ELR (cell line): Measurements from ENCODE around the gene CERK.
"Not testable (repeated sequence)": the region's sequence is repeated elsewhere in the genome, so short reads cannot be mapped to it uniquely, and the experiment has no call there.

ENCODE experiments used
- DNase-seq: peaks from one replicate; pipeline ENCODE4 v3.0.0-alpha.2; 2015; ENCODE audit warnings: low read depth

The CERK gene

DNA sequence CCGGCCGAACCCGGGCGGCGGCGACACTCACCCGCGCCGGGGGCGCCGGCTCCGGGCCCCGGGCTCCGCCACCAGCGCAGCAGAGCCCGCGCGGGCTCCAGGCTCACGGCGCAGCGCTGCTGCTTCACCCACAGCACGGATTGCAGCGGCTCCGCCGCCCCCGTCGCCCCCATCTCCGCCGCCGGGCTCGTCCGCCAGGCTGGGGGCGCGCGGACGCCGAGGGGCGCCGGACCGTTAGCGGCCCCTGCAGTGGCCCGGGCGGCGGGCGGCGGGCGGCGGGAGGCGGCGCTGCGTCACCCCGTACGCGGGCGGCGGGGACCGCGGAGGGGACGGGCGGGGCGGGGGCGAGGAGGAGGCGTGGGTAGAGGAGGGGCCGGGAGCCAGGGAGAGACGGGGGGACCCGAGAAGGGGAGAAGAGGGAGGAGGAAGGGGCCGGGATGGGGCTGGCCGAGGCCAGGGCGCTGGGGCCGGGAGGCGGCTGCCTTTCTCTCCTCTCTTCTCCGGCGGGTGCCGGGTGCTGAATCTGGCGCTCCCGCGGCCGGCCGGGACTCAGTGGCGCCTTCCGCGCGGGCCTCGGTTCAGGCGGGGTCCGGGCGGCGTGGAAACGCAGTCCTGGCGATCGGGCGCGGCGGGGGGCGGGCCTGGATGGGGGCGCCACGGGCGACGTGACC is at the start of gene CERK:
Gene CERK (minus strand): TSS at position 277 of the 671 bp plus-strand sequence. CDS start 104 bp downstream, at position 173.
- peak; percentile 73 for DNase-seq

- DNase-seq, result no peak
Observed at GRCh38 chr22:46783721-46784120, 45.7 kb upstream of the CERK start.

- not testable (repeated sequence) for DNase-seq
Observed at GRCh38 chr22:46782200-46782599, 44.1 kb upstream of the CERK start.

- DNase-seq, result no peak
Observed at GRCh38 chr22:46781291-46781690, 43.2 kb upstream of the CERK start.

DNA sequence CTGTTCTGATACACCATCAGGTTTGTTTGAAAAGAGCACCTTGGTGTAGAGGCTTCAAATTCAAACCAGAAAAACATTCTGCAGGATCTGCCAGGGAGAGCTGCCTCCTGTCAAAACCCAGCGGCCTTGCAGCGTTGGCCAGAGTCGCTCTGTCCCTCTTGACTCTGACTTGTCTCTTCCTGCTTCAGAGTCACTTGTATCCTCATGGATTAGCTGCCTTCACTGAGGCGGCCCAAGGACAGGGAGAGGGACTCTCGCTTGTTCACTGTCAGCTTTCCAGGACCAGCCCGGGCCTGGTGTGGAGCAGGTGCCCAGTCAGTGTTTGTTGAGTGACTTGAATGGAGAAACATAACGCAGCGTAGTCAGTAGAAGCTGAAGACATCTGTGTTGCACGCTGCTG is 42.4 kb upstream of the CERK start:
- no peak for DNase-seq

GRCh38 chr22:46779651-46780050 is 41.6 kb upstream of the CERK start:
- DNase-seq, result no peak

DNA sequence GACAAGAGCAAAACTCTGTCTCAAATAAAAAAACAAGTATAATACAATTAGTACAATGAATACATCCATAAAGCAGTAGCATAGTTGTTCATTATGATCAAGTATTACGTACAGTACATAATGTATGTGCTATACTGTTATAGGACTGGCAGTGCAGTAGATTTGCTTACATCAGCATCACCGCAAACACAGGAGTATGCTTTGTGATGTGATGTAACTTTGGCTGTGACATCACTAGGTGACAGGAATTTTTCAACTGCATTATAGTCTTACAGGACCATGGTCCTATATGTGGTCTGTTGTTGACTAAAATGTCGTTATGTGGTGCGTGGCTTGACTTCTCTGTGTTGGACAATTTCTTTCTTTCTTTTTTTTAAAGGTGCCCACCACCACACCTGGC is 41.0 kb upstream of the CERK start:
- no peak for DNase-seq

DNA sequence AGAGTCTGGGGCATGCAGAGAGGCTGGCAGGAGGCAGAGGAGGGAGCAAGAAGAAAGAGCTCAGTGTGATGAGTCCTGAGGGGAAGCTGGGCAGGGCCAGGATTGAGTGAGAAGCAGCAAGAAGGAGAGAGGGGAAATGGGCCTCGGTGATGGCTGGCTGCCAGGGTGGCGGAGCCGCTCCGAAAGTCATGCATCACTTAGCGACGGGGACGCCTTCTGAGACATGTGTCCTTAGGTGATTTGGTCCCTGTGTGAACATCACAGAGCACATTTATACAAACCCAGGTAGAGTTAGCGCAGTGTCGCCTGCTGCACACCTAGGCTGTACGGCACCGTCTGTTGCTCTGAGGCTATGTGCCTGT is 39.5 kb upstream of the CERK start:
- no peak for DNase-seq

GRCh38 chr22:46776876-46777608 is 39.0 kb upstream of the CERK start:
- DNase-seq, result no peak

DNA sequence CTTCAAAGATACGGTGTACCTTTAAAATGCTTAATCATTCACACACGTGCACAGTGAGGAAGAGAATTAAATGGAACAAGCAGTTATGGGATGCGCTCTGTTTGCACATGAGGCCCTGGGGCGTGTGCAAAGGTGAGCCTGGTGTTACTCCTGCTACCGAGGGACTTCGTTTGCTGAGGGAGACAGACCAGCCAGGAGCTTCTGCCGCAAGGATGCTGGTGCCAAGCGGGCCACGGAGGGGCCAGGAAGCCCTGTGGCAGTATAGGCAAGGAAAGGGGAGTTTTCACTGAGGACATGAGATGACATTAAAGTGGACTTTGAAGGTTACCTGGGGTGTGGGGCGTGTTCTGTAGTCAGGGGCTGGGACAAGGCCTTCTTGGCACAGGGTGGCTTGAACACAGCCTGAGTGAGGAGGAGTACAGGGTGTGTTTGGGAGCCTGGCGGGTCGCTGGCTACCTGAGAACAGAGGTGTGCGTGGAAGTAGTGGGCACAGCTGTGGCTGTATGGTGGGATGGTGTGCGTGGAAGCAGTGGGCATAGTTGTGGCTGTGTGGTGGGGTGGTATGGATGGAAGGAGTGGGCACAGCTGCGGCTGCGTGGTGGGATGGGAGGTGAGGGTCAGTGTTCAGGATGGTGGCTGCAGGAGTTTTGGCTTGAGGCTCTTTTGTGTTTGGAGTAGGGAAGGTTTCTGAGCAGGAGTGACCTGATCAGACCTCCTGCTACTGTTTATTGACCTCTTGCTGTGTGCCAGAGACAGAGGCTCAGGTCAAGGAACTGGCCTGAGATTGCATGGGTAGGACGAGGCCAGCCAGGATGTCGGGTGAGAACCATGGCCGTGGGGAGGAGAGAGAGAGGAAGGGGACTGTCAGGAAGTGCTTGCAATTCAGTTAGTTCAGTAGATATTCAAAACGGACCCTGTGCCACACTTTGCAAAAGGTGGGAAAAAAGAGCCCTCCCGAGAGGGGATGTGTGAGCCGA is 38.1 kb upstream of the CERK start:
- no peak for DNase-seq

GRCh38 chr22:46774980-46775849 is 37.2 kb upstream of the CERK start:
- no peak for DNase-seq

DNA sequence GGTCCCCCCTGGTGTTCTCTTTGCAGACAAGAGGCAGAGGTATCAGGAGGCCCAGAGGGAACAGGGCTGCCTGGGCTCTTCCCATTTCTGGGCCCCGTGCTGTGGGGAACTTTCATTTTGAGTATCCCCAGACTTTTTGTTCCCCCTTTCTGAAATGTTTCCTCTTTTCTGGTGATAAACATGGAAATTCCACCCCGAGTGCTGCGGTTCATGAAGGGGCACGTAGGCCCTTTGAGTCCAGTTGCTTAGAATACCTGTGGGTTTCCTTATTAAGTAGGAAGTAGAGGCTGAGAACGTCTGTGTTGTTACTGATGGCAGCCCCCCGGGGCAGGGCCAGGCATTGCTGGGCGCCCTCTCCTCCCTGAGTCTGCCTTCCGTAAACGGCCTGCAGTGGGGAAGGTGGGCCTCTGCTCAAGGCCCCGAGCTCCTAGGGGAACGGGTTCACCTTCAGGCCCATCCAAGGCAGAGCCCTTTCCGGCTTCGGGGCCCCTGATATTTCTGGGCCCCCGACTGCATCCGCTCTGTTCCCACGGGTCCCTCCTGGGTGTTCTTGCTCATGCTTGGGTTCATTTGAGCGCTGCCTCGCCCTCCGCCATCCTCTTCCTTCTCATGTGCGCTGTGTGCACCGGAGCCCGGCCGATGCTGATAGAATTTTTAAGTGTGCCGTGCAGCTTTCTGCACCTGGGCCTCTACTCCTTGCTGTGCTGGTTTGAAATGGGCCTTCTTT is 36.4 kb upstream of the CERK start:
- DNase-seq, result no peak

- no peak for DNase-seq
Observed at GRCh38 chr22:46773076-46773475, 35.0 kb upstream of the CERK start.

DNA sequence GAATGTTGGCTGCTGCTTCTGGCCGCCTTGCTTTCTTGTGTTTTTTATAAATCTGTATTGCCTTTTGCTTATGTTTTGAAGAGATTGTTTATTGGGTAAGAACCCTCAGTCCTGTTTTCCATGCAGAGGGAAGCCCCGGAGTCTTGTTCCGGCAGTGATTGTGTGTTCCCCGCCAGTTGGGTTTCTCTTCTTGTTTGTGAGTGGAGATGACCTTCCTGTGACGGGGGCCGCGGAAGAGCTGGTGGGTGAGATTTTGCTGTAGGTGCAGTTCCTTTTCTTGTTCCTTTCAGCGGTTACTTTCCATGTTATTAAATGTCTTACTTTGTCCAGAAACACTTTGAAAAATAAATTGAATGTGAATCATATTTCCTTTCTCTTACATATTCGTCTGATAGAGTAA is 32.7 kb upstream of the CERK start:
- no peak for DNase-seq

- no peak for DNase-seq
Observed at GRCh38 chr22:46770151-46770641, 32.1 kb upstream of the CERK start.

DNA sequence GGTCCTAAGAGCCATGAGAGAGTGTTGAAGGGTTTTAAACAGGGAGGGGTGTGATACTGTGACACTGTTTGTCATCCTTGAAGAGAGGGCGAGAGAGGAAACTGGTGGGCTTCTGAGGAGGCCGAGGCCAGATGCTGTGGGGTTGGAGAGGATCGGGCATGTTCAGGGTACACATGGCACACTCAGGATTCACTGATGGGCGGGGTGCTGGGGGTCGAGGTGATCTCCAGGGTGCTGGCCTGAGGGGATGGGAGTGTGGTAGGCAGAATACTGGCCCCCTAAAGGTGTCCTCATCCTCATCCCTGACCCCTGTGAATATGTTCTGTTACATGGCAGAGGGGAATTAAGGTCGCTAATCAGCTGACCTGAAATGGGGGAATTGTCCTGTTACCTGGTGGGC is 31.7 kb upstream of the CERK start:
- no peak for DNase-seq

DNA sequence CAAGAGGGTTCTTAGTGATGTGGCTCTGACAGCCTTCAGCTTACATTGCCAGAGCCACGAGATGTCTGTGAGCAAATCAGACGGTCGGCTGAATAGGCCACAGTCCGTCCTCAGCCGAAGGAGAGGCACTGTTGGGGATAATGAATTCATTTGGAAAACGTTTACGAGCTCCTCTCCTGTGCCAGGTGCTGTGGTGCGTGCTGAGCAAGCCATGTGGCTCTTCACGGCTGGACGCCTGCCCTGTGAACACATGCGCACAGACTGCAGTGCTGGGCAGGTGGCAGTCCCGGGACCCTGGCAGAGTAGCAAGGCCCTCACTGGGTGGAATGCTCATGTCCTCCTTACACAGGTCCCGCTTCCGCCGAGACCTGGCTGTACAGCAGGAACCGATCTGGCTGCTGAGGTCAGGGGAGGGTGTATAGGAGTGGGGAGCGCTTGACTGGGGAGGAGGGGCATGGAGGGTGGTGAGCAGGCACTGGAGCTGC is 31.2 kb upstream of the CERK start:
- no peak for DNase-seq

DNA sequence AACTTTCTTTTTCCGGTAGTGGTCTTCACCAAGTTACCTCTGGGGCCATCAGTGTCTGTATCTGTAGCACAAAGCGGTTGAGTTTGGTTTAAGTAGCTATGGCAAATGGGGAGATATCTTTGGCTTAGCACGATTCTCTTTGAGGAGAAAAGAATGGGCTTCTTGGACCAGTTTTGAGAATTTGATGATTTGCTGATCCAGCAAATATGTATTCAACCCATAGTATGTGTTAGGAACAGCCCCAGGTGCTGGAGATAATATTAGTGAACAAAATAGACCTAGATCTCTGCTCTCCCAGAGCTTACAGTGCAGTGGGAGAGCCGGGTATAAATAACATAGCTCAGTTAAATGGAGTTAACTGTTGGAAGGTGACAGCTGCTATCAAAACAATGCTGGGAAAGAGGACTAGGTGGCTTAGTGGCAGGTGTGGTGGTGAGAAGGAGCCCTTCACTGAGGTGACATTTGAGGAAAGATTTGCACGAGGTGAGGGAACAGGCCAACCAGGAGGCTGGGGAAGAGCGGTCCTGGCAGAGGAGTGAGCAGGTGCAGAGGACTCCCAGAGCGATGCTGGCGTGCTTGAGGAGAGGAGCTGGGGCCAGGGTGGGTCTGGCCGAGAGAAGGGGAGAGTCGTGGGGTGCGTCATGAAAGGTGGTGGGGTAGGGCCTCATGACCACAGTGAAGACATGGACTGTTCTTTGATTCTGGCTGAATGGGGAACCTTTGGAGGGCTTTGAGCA is 29.4 kb upstream of the CERK start:
- DNase-seq, result no peak

DNA sequence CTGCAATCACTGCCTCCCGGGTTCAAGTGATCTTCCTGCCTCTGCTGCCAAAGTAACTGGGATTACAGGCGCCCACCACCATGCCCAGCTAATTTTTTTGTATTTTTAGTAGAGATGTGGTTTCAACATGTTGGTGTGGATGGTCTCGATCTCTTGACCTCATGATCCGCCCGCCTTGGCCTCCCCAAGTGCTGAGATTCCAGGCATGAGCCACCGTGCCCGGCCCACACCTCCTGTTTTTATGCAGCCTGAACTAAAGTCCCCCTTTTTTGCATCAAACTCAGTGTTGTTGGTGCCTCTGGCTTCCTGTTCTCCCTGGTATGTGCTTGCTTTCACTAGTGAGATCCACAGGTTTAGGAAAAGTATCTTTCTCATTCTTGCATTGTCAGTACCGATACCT is 28.6 kb upstream of the CERK start:
- DNase-seq, result no peak
